ENCODE data around the gene GORASP1.

DNA sequence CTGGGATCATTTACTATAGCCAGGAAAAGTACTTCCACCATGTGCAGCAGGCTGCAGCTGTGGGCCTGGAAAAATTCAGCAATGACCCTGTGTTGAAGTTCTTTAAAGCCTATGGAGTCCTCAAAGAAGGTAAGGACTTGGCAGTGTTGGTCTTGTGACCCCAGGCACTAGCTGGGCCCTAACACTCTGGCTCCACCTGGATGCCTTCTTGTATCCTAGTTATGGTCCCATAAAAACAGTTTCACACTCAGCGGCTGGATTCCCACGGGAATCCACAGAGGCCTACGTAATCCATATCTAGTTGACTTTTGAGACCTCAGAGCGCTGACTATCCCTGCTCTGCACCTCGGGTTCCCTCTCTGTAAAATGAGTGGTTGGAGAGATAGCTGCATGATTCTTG lies 1.7 kb upstream of the GORASP1 start:
- TF ChIP-seq, protein P1, sequence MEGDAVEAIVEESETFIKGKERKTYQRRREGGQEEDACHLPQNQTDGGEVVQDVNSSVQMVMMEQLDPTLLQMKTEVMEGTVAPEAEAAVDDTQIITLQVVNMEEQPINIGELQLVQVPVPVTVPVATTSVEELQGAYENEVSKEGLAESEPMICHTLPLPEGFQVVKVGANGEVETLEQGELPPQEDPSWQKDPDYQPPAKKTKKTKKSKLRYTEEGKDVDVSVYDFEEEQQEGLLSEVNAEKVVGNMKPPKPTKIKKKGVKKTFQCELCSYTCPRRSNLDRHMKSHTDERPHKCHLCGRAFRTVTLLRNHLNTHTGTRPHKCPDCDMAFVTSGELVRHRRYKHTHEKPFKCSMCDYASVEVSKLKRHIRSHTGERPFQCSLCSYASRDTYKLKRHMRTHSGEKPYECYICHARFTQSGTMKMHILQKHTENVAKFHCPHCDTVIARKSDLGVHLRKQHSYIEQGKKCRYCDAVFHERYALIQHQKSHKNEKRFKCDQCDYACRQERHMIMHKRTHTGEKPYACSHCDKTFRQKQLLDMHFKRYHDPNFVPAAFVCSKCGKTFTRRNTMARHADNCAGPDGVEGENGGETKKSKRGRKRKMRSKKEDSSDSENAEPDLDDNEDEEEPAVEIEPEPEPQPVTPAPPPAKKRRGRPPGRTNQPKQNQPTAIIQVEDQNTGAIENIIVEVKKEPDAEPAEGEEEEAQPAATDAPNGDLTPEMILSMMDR (IDR thresholded peaks at IDR 0.05; ENCODE audit: insufficient read depth, low read depth, low read length), result no peak
- TF ChIP-seq EZH2 (IDR thresholded peaks at IDR 0.05; ENCODE audit: insufficient read depth, low read length), result no peak

Measured in astrocyte (in vitro differentiated cells and primary cell).